ENCODE data around the gene TRIM75. TPM values are rescaled to one million over a fixed set of nuclear protein-coding genes. Genes with fewer than 3 reads are reported as not detected.
"Not testable (repeated sequence)": the region's sequence is repeated elsewhere in the genome, so short reads cannot be mapped to it uniquely, and the experiment has no call there.

Gene TRIM75
- total and polyA plus RNA-seq, 2 donors (not counting 1 experiment from before 2014, with no cell fraction given) = not detected

- H3K9ac ChIP-seq (ENCODE audit: insufficient read depth, low read length) = no peak overlapping the region
- no peaks in the 10 kb centered on the region for H3K9me3 ChIP-seq (ENCODE audit: control insufficient read depth, insufficient read depth, low read depth, low read length)
- H4K20me1 ChIP-seq (ENCODE audit: control insufficient read depth, extremely low read depth, insufficient read depth, low read length) = no peaks in the 10 kb centered on the region
- no peak overlapping the region for H3K4me3 ChIP-seq (replicated peaks in 1 of 4; ENCODE audit: control extremely low read depth in 1 of 4, insufficient read depth in 1 of 4, low read depth in 3 of 4, low read length in 4 of 4)
- no peak overlapping the region for H3K4me2 ChIP-seq (ENCODE audit: extremely low read depth, insufficient read depth, low read length)
- H3K79me2 ChIP-seq (ENCODE audit: control insufficient read depth, insufficient read depth, low read length) = no peaks in the 10 kb centered on the region
- H2AFZ ChIP-seq (ENCODE audit: low read length) = no peak overlapping the region
- TF ChIP-seq CTCF (conservative IDR thresholded peaks at IDR 0.05 in 1 of 2, IDR thresholded peaks at IDR 0.05 in 1 of 2; ENCODE audit: low read depth in 1 of 2, low read length in 2 of 2) (no peak), EZH2 (IDR thresholded peaks at IDR 0.05; ENCODE audit: low read length, missing control alignments) (no peak)
- H3K27me3 ChIP-seq (ENCODE audit: control insufficient read depth, insufficient read depth, low read length) = no peaks in the 10 kb centered on the region
- no peak overlapping the region for H3K27ac ChIP-seq (ENCODE audit: insufficient read depth, low read length)
- no peak for DNase-seq (ENCODE audit: low read depth in 2 of 2)
- no peaks in the 10 kb centered on the region for H3K36me3 ChIP-seq (ENCODE audit: control insufficient read depth, insufficient read depth, low read length)
- no peaks in the 10 kb centered on the region for H3K4me1 ChIP-seq (ENCODE audit: control insufficient read depth, extremely low read depth, insufficient read depth, low read length)
These were observed 36.7 kb upstream of the TRIM75 start for GRCh38 chr4:165016971-165017370.

- DNase-seq (ENCODE audit: low read depth in 2 of 2); H3K27me3 ChIP-seq (ENCODE audit: control insufficient read depth, insufficient read depth, low read length); H3K4me3 ChIP-seq (replicated peaks in 1 of 4; ENCODE audit: control extremely low read depth in 1 of 4, insufficient read depth in 1 of 4, low read depth in 3 of 4, low read length in 4 of 4); H3K27ac ChIP-seq (ENCODE audit: insufficient read depth, low read length); H3K79me2 ChIP-seq (ENCODE audit: control insufficient read depth, insufficient read depth, low read length); H3K9me3 ChIP-seq (ENCODE audit: control insufficient read depth, insufficient read depth, low read depth, low read length); H3K9ac ChIP-seq (ENCODE audit: insufficient read depth, low read length); H3K4me2 ChIP-seq (ENCODE audit: extremely low read depth, insufficient read depth, low read length); H3K4me1 ChIP-seq (ENCODE audit: control insufficient read depth, extremely low read depth, insufficient read depth, low read length); H3K36me3 ChIP-seq (ENCODE audit: control insufficient read depth, insufficient read depth, low read length); H4K20me1 ChIP-seq (ENCODE audit: control insufficient read depth, extremely low read depth, insufficient read depth, low read length); H2AFZ ChIP-seq (ENCODE audit: low read length): not testable (repeated sequence)
These were observed 33.7 kb upstream of the TRIM75 start for GRCh38 chr4:165019995-165020394.

- H3K27me3 ChIP-seq (ENCODE audit: control insufficient read depth, insufficient read depth, low read length); H3K4me1 ChIP-seq (ENCODE audit: control insufficient read depth, extremely low read depth, insufficient read depth, low read length); H2AFZ ChIP-seq (ENCODE audit: low read length); DNase-seq (ENCODE audit: low read depth in 2 of 2); H3K9me3 ChIP-seq (ENCODE audit: control insufficient read depth, insufficient read depth, low read depth, low read length); H3K36me3 ChIP-seq (ENCODE audit: control insufficient read depth, insufficient read depth, low read length); H3K4me3 ChIP-seq (replicated peaks in 1 of 4; ENCODE audit: control extremely low read depth in 1 of 4, insufficient read depth in 1 of 4, low read depth in 3 of 4, low read length in 4 of 4); H3K79me2 ChIP-seq (ENCODE audit: control insufficient read depth, insufficient read depth, low read length); H3K27ac ChIP-seq (ENCODE audit: insufficient read depth, low read length); H3K9ac ChIP-seq (ENCODE audit: insufficient read depth, low read length); H3K4me2 ChIP-seq (ENCODE audit: extremely low read depth, insufficient read depth, low read length); H4K20me1 ChIP-seq (ENCODE audit: control insufficient read depth, extremely low read depth, insufficient read depth, low read length): not testable (repeated sequence)
These were observed 27.9 kb upstream of the TRIM75 start for GRCh38 chr4:165025782-165026181.

- H3K79me2 ChIP-seq (ENCODE audit: control insufficient read depth, insufficient read depth, low read length) = no peaks in the 10 kb centered on the region
- H3K9ac ChIP-seq (ENCODE audit: insufficient read depth, low read length) = no peak overlapping the region
- H4K20me1 ChIP-seq (ENCODE audit: control insufficient read depth, extremely low read depth, insufficient read depth, low read length) = no peaks in the 10 kb centered on the region
- H3K9me3 ChIP-seq (ENCODE audit: control insufficient read depth, insufficient read depth, low read depth, low read length) = no peaks in the 10 kb centered on the region
- no peaks in the 10 kb centered on the region for H3K4me1 ChIP-seq (ENCODE audit: control insufficient read depth, extremely low read depth, insufficient read depth, low read length)
- no peak overlapping the region for H3K27ac ChIP-seq (ENCODE audit: insufficient read depth, low read length)
- no peak overlapping the region for H3K4me2 ChIP-seq (ENCODE audit: extremely low read depth, insufficient read depth, low read length)
- peak in 1 of 2 donors; percentile 2 for DNase-seq (ENCODE audit: low read depth in 2 of 2)
- no peaks in the 10 kb centered on the region for H3K27me3 ChIP-seq (ENCODE audit: control insufficient read depth, insufficient read depth, low read length)
- H2AFZ ChIP-seq (ENCODE audit: low read length) = no peak overlapping the region
- TF ChIP-seq EZH2 (IDR thresholded peaks at IDR 0.05; ENCODE audit: low read length, missing control alignments) = no peak
- no peak for TF ChIP-seq CTCF (conservative IDR thresholded peaks at IDR 0.05 in 1 of 2, IDR thresholded peaks at IDR 0.05 in 1 of 2; ENCODE audit: low read depth in 1 of 2, low read length in 2 of 2)
- no peak overlapping the region for H3K4me3 ChIP-seq (replicated peaks in 1 of 4; ENCODE audit: control extremely low read depth in 1 of 4, insufficient read depth in 1 of 4, low read depth in 3 of 4, low read length in 4 of 4)
- H3K36me3 ChIP-seq (ENCODE audit: control insufficient read depth, insufficient read depth, low read length) = no peaks in the 10 kb centered on the region
These were observed 25.8 kb upstream of the TRIM75 start for GRCh38 chr4:165027762-165028402.

Data from fibroblast of lung (primary cell).